B cell (primary cell): ENCODE results near the gene MYCN. TPM values are rescaled to one million over a fixed set of nuclear protein-coding genes. Genes with fewer than 3 reads are reported as not detected.

ENCODE experiments used
- ATAC-seq: fragments of 200-7000 bp; cut with Tn5 transposase; one replicate; pipeline ENCODE4 v1.10.0; 2021; ENCODE audit warnings: low read depth, mild to moderate bottlenecking, moderate number of reproducible peaks, moderate library complexity
- CTCF ChIA-PET: fragments of 350-600 bp; sonication (Branson Sonifier 250); formaldehyde crosslinking; loops from one replicate; lab custom pipeline; 2021; ENCODE audit warnings: antibody characterized with exemption, inconsistent platforms; lab: Charles Lee
- POLR2A ChIA-PET: fragments of 350-600 bp; sonication (Branson Sonifier 250); formaldehyde crosslinking; loops from one replicate; lab custom pipeline; 2021; ENCODE audit warnings: antibody characterized with exemption; lab: Charles Lee
- DNase-seq: peaks from one replicate; pipeline ENCODE4 v3.0.0; 2013
- H2AFZ ChIP-seq: 2 replicates; pipeline ENCODE4 v1.6.1; 2012; ENCODE audit warnings: mild to moderate bottlenecking, low read depth, low read length; ENCODE audit not compliant: insufficient read depth, poor library complexity, severe bottlenecking
- H3K27ac ChIP-seq, 2 donors: 1 replicate in 1 of 2; 2 replicates in 1 of 2; pipeline ENCODE4 v1.5.1; 2012 to 2013; ENCODE audit warnings: low read length in 2 of 2, mild to moderate bottlenecking in 2 of 2, moderate library complexity in 1 of 2
- H3K27me3 ChIP-seq, 4 experiments: fragments of 200-600 bp in 1 of 4; sonication (generic) in 1 of 4; replicated peaks in 1 of 4; 1 replicate in 2 of 4; 2 replicates in 2 of 4; pipeline versions ENCODE4 v1.6.1 to v1.7.0; 2013 to 2016; ENCODE audit warnings: low read length in 3 of 4, mild to moderate bottlenecking in 2 of 4, mixed read lengths in 1 of 4, moderate library complexity in 1 of 4; ENCODE audit not compliant: insufficient read depth in 4 of 4, control insufficient read depth in 3 of 4; ENCODE audit errors: control extremely low read depth in 1 of 4
- H3K36me3 ChIP-seq, 2 experiments: replicated peaks in 1 of 2; 1 replicate in 1 of 2; 2 replicates in 1 of 2; pipeline versions ENCODE4 v1.6.1 to v1.7.1; 2013; ENCODE audit warnings: low read length in 1 of 2; ENCODE audit not compliant: insufficient read depth in 2 of 2, control insufficient read depth in 1 of 2; ENCODE audit errors: control extremely low read depth in 1 of 2, extremely low read depth in 1 of 2
- H3K4me1 ChIP-seq, 2 donors: fragments of 200-600 bp in 1 of 2; sonication (generic) in 1 of 2; 1 replicate in 1 of 2; 2 replicates in 1 of 2; pipeline versions ENCODE4 v1.5.1 to v1.6.1; 2013 to 2017; ENCODE audit warnings: low read length in 2 of 2; ENCODE audit not compliant: control insufficient read depth in 2 of 2, insufficient read depth in 2 of 2
- H3K4me2 ChIP-seq: replicated peaks from 2 replicates; pipeline ENCODE3; 2012; ENCODE audit warnings: mild to moderate bottlenecking, low read depth, low read length; ENCODE audit not compliant: poor library complexity, severe bottlenecking
- H3K4me3 ChIP-seq, 5 experiments: fragments of 200-600 bp in 1 of 5; sonication (generic) in 1 of 5; 1 replicate in 3 of 5; 2 replicates in 2 of 5; pipeline versions ENCODE4 v1.5.1 to v1.7.0; 2011 to 2016; ENCODE audit warnings: low read length in 4 of 5, mild to moderate bottlenecking in 4 of 5, low read depth in 2 of 5, control low read depth in 1 of 5, moderate library complexity in 1 of 5; ENCODE audit not compliant: insufficient read depth in 1 of 5; ENCODE audit errors: control extremely low read depth in 1 of 5, extremely low read depth in 1 of 5
- H3K79me2 ChIP-seq: fragments of 200-600 bp; sonication (generic); one replicate; pipeline ENCODE4 v1.6.0; 2016; ENCODE audit warnings: low read length; ENCODE audit not compliant: control insufficient read depth, insufficient read depth
- H3K9ac ChIP-seq: fragments of 200-600 bp; sonication (generic); 2 replicates; pipeline ENCODE4 v1.6.1; 2017; ENCODE audit warnings: mild to moderate bottlenecking, low read length, moderate library complexity
- H3K9me3 ChIP-seq, 3 donors: one replicate each; pipeline versions ENCODE4 v1.6.1 to v1.7.1; 2013; ENCODE audit warnings: low read length in 2 of 3; ENCODE audit not compliant: control insufficient read depth in 2 of 3, insufficient read depth in 1 of 3; ENCODE audit errors: control extremely low read depth in 1 of 3
- H4K20me1 ChIP-seq: 2 replicates; pipeline ENCODE4 v1.6.0; 2012; ENCODE audit warnings: mild to moderate bottlenecking, low read length; ENCODE audit not compliant: insufficient read depth, control insufficient read depth, poor library complexity, severe bottlenecking
- H3K27ac Mint-ChIP-seq: one replicate; pipeline ENCODE4 v1.8.0; 2021; ENCODE audit warnings: mixed read lengths
- H3K27me3 Mint-ChIP-seq: one replicate; pipeline ENCODE4 v1.8.0; 2021; ENCODE audit warnings: mixed read lengths
- H3K4me1 Mint-ChIP-seq: one replicate; pipeline ENCODE4 v1.8.0; 2021; ENCODE audit warnings: mixed read lengths
- H3K4me3 Mint-ChIP-seq: one replicate; pipeline ENCODE4 v1.8.0; 2021; ENCODE audit warnings: mixed read lengths
- H3K9me3 Mint-ChIP-seq: one replicate; pipeline ENCODE4 v1.8.0; 2022; ENCODE audit warnings: mixed read lengths; ENCODE audit not compliant: insufficient read depth
- CTCF ChIP-seq: fragments of 200-600 bp; IDR thresholded peaks from one replicate; pipeline ENCODE4 v1.8.0; 2022; ENCODE audit warnings: antibody characterized with exemption, mild to moderate bottlenecking
- EZH2 ChIP-seq: IDR thresholded peaks from 2 replicates; pipeline ENCODE4 v1.6.1; 2012; ENCODE audit warnings: borderline replicate concordance, low read depth, mild to moderate bottlenecking, moderate library complexity, low read length; ENCODE audit not compliant: insufficient read depth, poor library complexity, severe bottlenecking
- WGBS: methylation state at CpG from one replicate; pipeline ENCODE4 v1.1.5; 2013; ENCODE audit warnings: missing lambda C conversion rate; ENCODE audit not compliant: insufficient coverage; 5-methylcytosine and 5-hydroxymethylcytosine counted together
- intact Hi-C: fragments of 100-400 bp; cut with micrococcal nuclease; formaldehyde crosslinking; loops from one replicate; pipeline ENCODE4 v1.10.0; 2022
- polyA plus RNA-seq: library from polyadenylated mRNA; depleted of rRNA; stranded (reverse); fragments of >200 nt; gene quantifications from 2 replicates; pipeline ENCODE4 v1.2.3, GENCODE V29; 2012
- total RNA-seq, 2 donors: library from RNA; stranded (reverse); fragments of 120-200 nt in 1 of 2; gene quantifications; 1 replicate in 1 of 2; 2 replicates in 1 of 2; pipeline versions ENCODE4 v1.2.3 to v1.2.4, GENCODE V29; 2013 to 2022

The MYCN gene
- total and polyA plus RNA-seq, 2 donors (not counting 1 experiment from before 2014, with no cell fraction given), result not detected

DNA sequence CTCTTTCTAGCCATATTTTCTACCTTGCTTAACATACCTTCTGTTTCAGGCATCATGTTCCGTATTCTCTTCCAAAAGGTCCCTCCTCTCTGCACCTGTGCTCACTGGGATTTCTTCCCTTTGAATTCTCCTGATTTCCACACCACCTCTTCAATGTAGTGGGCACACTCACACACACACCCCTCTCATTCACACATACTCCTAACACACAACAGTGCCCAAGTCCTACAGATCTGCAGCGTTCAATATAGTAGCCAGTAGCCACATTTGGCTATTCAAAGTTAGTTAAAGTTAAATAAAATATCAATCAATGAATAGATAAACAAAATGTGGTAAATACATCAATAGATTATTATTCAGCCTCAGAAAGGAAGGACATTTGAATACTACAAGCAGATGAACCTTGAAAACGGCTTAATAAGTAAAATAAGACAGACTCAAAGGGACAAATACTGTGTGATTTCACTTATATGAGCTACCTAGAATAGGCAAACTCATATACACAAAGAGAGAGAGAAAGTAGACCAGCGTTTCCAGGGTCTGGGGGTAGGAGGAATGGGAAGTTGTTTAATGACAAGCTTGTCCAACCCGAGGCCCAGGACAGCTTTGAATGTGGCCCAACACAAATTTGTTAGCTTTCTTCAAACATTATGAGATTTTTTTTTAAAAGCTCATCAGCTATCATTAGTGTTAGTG lies 34.4 kb downstream of the MYCN start:
- intact Hi-C loops, result no loop called here
- ATAC-seq (no peak), DNase-seq (no peak)
- Mint-ChIP-seq H3K9me3 (no peaks in the 10 kb centered on the region), H3K4me3 (no peak overlapping the region), H3K27ac (no peak overlapping the region), H3K27me3 (peaks cover 5% of the 10 kb centered on the region), H3K4me1 (no peaks in the 10 kb centered on the region)
- POLR2A ChIA-PET, result no interaction called here
- no peak overlapping the region for H3K9ac ChIP-seq
- peaks cover 0 to 3% (median 0%) of the 10 kb centered on the region in 3 donors for H3K9me3 ChIP-seq
- H3K4me3 ChIP-seq, result no peak overlapping the region
- no peaks in the 10 kb centered on the region for H3K36me3 ChIP-seq
- no peaks in the 10 kb centered on the region for H3K79me2 ChIP-seq
- H4K20me1 ChIP-seq, result no peaks in the 10 kb centered on the region
- H3K4me2 ChIP-seq, result no peak overlapping the region
- 87% methylated on average over 1 of the region's 5 CpGs for WGBS
- TF ChIP-seq CTCF (no peak), EZH2 (no peak)
- H2AFZ ChIP-seq, result no peak overlapping the region
- peaks cover 0 to 7% (median 0%) of the 10 kb centered on the region in 4 experiments for H3K27me3 ChIP-seq
- CTCF ChIA-PET, result no interaction called here
- H3K4me1 ChIP-seq, result no peaks in the 10 kb centered on the region
- no peak overlapping the region for H3K27ac ChIP-seq

DNA sequence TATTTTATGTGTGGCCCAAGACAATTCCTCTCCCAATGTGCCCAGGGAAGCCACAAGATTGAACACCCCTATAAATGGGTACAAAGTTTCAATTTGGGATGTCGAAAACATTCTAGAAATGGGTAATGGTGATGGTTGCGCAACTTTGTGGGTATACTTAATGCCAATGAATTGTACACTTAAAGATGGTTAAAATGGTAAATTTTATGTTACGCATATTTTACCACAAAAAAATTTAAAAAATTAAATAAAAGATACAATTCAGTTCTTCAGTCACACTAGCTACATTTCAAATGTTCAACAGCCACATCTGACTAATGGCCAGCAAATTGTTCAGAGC lies 34.9 kb downstream of the MYCN start:
- Mint-ChIP-seq H3K27ac (no peak overlapping the region), H3K4me3 (no peak overlapping the region), H3K4me1 (no peaks in the 10 kb centered on the region), H3K9me3 (no peaks in the 10 kb centered on the region), H3K27me3 (peaks cover 7% of the 10 kb centered on the region)
- no peaks in the 10 kb centered on the region for H3K4me1 ChIP-seq
- no CpG with 5 or more reads among the region's 3 CpGs for WGBS
- H3K27me3 ChIP-seq, result peaks cover 0 to 7% (median 0%) of the 10 kb centered on the region in 4 experiments
- no peak overlapping the region for H3K4me2 ChIP-seq
- TF ChIP-seq EZH2, result no peak
- no peak for TF ChIP-seq CTCF
- DNase-seq, result no peak
- H3K9ac ChIP-seq, result no peak overlapping the region
- H3K36me3 ChIP-seq, result no peaks in the 10 kb centered on the region
- H3K4me3 ChIP-seq, result no peak overlapping the region
- no peak overlapping the region for H2AFZ ChIP-seq
- no peaks in the 10 kb centered on the region for H3K79me2 ChIP-seq
- ATAC-seq, result no peak
- intact Hi-C loops, result no loop called here
- H4K20me1 ChIP-seq, result no peaks in the 10 kb centered on the region
- no peak overlapping the region for H3K27ac ChIP-seq
- H3K9me3 ChIP-seq, result peaks cover 0 to 3% (median 0%) of the 10 kb centered on the region in 3 donors
- ChIA-PET CTCF (no interaction called here), POLR2A (no interaction called here)
